Measurements from ENCODE around the gene MRPL9. TPM values are rescaled to one million over a fixed set of nuclear protein-coding genes. Genes with fewer than 3 reads are reported as not detected.
"Not testable (repeated sequence)": the region's sequence is repeated elsewhere in the genome, so short reads cannot be mapped to it uniquely, and the experiment has no call there.

Gene MRPL9
- total RNA-seq, 1 donor from 2014 or later, result 58.5 TPM

DNA sequence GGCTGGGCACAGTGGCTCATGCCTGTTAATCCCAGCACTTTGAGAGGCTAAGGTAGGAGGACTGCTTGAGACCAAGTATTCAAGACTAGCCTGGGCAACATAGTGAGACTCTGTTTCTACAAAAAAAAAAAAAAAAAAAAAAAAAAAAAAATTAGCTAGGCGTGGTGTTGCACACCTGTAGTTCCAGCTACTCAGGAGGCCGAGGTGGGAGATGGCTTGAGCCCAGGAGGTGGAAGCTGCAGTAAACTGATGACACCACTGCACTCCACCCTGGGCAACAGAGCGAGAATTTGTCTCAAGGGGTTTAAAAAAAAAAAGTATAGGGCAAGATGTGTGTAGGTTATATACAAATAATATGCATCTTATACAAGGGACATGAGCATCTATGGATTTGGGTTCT, 24.4 kb upstream of the MRPL9 start:
- H3K9ac ChIP-seq (ENCODE audit: low read length), result no peak overlapping the region
- H4K20me1 ChIP-seq (ENCODE audit: insufficient read depth, low read length), result no peaks in the 10 kb centered on the region
- Mint-ChIP-seq H3K27ac (ENCODE audit: unreplicated experiment) (no peak overlapping the region), H3K9me3 (ENCODE audit: unreplicated experiment) (no peaks in the 10 kb centered on the region), H3K36me3 (ENCODE audit: low read depth, unreplicated experiment) (no peaks in the 10 kb centered on the region), H3K4me3 (ENCODE audit: unreplicated experiment) (no peak overlapping the region), H3K27me3 (ENCODE audit: low read depth, unreplicated experiment) (no peaks in the 10 kb centered on the region), H3K4me1 (ENCODE audit: low read depth, unreplicated experiment) (no peaks in the 10 kb centered on the region)
- no peak overlapping the region for H3K4me3 ChIP-seq (ENCODE audit: insufficient read depth, low read depth, low read length)
- no peak overlapping the region for H3K4me2 ChIP-seq (ENCODE audit: low read length)
- TF ChIP-seq EZH2 (IDR thresholded peaks at IDR 0.05; ENCODE audit: insufficient read depth, low read length), result no peak
- no peak for TF ChIP-seq CTCF (IDR thresholded peaks at IDR 0.05; ENCODE audit: insufficient read depth, low read depth, low read length)
- peaks cover 12% of the 10 kb centered on the region for H3K27me3 ChIP-seq (ENCODE audit: insufficient read depth, low read length)
- H2AFZ ChIP-seq (ENCODE audit: low read depth, low read length), result no peak overlapping the region
- no peaks in the 10 kb centered on the region for H3K36me3 ChIP-seq (ENCODE audit: insufficient read depth, low read length)
- no peaks in the 10 kb centered on the region for H3K79me2 ChIP-seq (ENCODE audit: insufficient read depth, low read length)
- H3K9me3 ChIP-seq (ENCODE audit: insufficient read depth, low read depth, low read length), result no peaks in the 10 kb centered on the region
- H3K4me1 ChIP-seq (ENCODE audit: insufficient read depth, low read length), result peaks cover 6% of the 10 kb centered on the region
- no peak for FAIRE-seq
- no peak overlapping the region for H3K27ac ChIP-seq (ENCODE audit: low read depth, low read length)
- no peak for DNase-seq (ENCODE audit: low read depth)

DNA sequence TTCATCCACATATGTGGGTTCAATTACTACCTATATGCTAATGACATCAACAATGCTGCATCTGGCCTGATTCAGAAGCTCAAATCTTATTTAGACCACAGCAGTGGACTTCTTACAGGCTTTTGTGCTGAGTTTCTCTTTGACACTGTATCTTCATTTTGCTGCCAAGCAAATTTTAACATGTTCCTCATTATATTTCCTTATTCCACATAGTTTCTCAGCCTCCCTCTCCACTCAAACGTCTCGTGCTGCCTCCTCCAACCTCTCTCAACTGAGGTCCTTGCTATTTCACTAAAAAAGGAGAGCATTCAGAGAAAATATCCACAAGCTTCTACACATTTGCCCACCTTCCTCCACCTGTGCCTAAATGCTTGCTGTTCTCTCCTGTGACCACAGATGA, 20.5 kb upstream of the MRPL9 start:
- Histone ChIP-seq H3K36me3 (ENCODE audit: insufficient read depth, low read length) (no peaks in the 10 kb centered on the region), H3K9me3 (ENCODE audit: insufficient read depth, low read depth, low read length) (no peaks in the 10 kb centered on the region), H3K79me2 (ENCODE audit: insufficient read depth, low read length) (no peaks in the 10 kb centered on the region), H3K9ac (ENCODE audit: low read length) (no peak overlapping the region), H3K4me1 (ENCODE audit: insufficient read depth, low read length) (no peaks in the 10 kb centered on the region), H3K27ac (ENCODE audit: low read depth, low read length) (no peak overlapping the region), H4K20me1 (ENCODE audit: insufficient read depth, low read length) (no peaks in the 10 kb centered on the region), H2AFZ (ENCODE audit: low read depth, low read length) (no peak overlapping the region), H3K4me3 (ENCODE audit: insufficient read depth, low read depth, low read length) (no peak overlapping the region), H3K4me2 (ENCODE audit: low read length) (no peak overlapping the region), H3K27me3 (ENCODE audit: insufficient read depth, low read length) (peaks cover 12% of the 10 kb centered on the region)
- H3K4me3 Mint-ChIP-seq (ENCODE audit: unreplicated experiment), result no peak overlapping the region
- DNase-seq (ENCODE audit: low read depth) (no peak), FAIRE-seq (no peak)
- peaks cover 5% of the 10 kb centered on the region for H3K36me3 Mint-ChIP-seq (ENCODE audit: low read depth, unreplicated experiment)
- TF ChIP-seq EZH2 (IDR thresholded peaks at IDR 0.05; ENCODE audit: insufficient read depth, low read length) (no peak), CTCF (IDR thresholded peaks at IDR 0.05; ENCODE audit: insufficient read depth, low read depth, low read length) (no peak)
- H3K4me1 Mint-ChIP-seq (ENCODE audit: low read depth, unreplicated experiment), result no peaks in the 10 kb centered on the region
- no peak overlapping the region for H3K27ac Mint-ChIP-seq (ENCODE audit: unreplicated experiment)
- H3K9me3 Mint-ChIP-seq (ENCODE audit: unreplicated experiment), result no peaks in the 10 kb centered on the region
- no peaks in the 10 kb centered on the region for H3K27me3 Mint-ChIP-seq (ENCODE audit: low read depth, unreplicated experiment)

GRCh38 chr1:151782741-151783140, 19.4 kb upstream of the MRPL9 start:
- no peak overlapping the region for H3K4me3 ChIP-seq (ENCODE audit: insufficient read depth, low read depth, low read length)
- peaks cover 12% of the 10 kb centered on the region for H3K27me3 ChIP-seq (ENCODE audit: insufficient read depth, low read length)
- DNase-seq (ENCODE audit: low read depth) (no peak), FAIRE-seq (no peak)
- no peak overlapping the region for H2AFZ ChIP-seq (ENCODE audit: low read depth, low read length)
- no peaks in the 10 kb centered on the region for H3K36me3 ChIP-seq (ENCODE audit: insufficient read depth, low read length)
- Mint-ChIP-seq H3K27ac (ENCODE audit: unreplicated experiment) (no peak overlapping the region), H3K9me3 (ENCODE audit: unreplicated experiment) (no peaks in the 10 kb centered on the region), H3K36me3 (ENCODE audit: low read depth, unreplicated experiment) (peaks cover 5% of the 10 kb centered on the region), H3K27me3 (ENCODE audit: low read depth, unreplicated experiment) (no peaks in the 10 kb centered on the region), H3K4me1 (ENCODE audit: low read depth, unreplicated experiment) (no peaks in the 10 kb centered on the region), H3K4me3 (ENCODE audit: unreplicated experiment) (no peak overlapping the region)
- no peak overlapping the region for H3K27ac ChIP-seq (ENCODE audit: low read depth, low read length)
- no peak overlapping the region for H3K9ac ChIP-seq (ENCODE audit: low read length)
- no peaks in the 10 kb centered on the region for H3K79me2 ChIP-seq (ENCODE audit: insufficient read depth, low read length)
- no peaks in the 10 kb centered on the region for H3K4me1 ChIP-seq (ENCODE audit: insufficient read depth, low read length)
- TF ChIP-seq EZH2 (IDR thresholded peaks at IDR 0.05; ENCODE audit: insufficient read depth, low read length), result no peak
- TF ChIP-seq CTCF (IDR thresholded peaks at IDR 0.05; ENCODE audit: insufficient read depth, low read depth, low read length), result no peak
- H3K9me3 ChIP-seq (ENCODE audit: insufficient read depth, low read depth, low read length), result no peaks in the 10 kb centered on the region
- no peak overlapping the region for H3K4me2 ChIP-seq (ENCODE audit: low read length)
- H4K20me1 ChIP-seq (ENCODE audit: insufficient read depth, low read length), result no peaks in the 10 kb centered on the region

GRCh38 chr1:151782026-151782425, 18.7 kb upstream of the MRPL9 start:
- not testable (repeated sequence) for H3K79me2 ChIP-seq (ENCODE audit: insufficient read depth, low read length); H3K9ac ChIP-seq (ENCODE audit: low read length); H3K36me3 ChIP-seq (ENCODE audit: insufficient read depth, low read length); H2AFZ ChIP-seq (ENCODE audit: low read depth, low read length); H3K36me3 Mint-ChIP-seq (ENCODE audit: low read depth, unreplicated experiment); H3K27me3 Mint-ChIP-seq (ENCODE audit: low read depth, unreplicated experiment); H3K4me3 Mint-ChIP-seq (ENCODE audit: unreplicated experiment); FAIRE-seq; DNase-seq (ENCODE audit: low read depth); H4K20me1 ChIP-seq (ENCODE audit: insufficient read depth, low read length); H3K4me1 Mint-ChIP-seq (ENCODE audit: low read depth, unreplicated experiment); H3K27ac ChIP-seq (ENCODE audit: low read depth, low read length); H3K4me2 ChIP-seq (ENCODE audit: low read length); H3K4me1 ChIP-seq (ENCODE audit: insufficient read depth, low read length); H3K9me3 ChIP-seq (ENCODE audit: insufficient read depth, low read depth, low read length); H3K9me3 Mint-ChIP-seq (ENCODE audit: unreplicated experiment); H3K4me3 ChIP-seq (ENCODE audit: insufficient read depth, low read depth, low read length); H3K27ac Mint-ChIP-seq (ENCODE audit: unreplicated experiment)
- peaks cover 12% of the 10 kb centered on the region for H3K27me3 ChIP-seq (ENCODE audit: insufficient read depth, low read length)

Measured in astrocyte (in vitro differentiated cells and primary cell).